ENCODE data around the gene THOP1. TPM values are rescaled to one million over a fixed set of nuclear protein-coding genes. Genes with fewer than 3 reads are reported as not detected.
A peak's percentile ranks its signal among the peaks of the same experiment; 100 is the strongest.

THOP1 gene
- total and polyA plus RNA-seq, 10 donors: 31.0 to 96.2 (median 42.8) TPM

DNA sequence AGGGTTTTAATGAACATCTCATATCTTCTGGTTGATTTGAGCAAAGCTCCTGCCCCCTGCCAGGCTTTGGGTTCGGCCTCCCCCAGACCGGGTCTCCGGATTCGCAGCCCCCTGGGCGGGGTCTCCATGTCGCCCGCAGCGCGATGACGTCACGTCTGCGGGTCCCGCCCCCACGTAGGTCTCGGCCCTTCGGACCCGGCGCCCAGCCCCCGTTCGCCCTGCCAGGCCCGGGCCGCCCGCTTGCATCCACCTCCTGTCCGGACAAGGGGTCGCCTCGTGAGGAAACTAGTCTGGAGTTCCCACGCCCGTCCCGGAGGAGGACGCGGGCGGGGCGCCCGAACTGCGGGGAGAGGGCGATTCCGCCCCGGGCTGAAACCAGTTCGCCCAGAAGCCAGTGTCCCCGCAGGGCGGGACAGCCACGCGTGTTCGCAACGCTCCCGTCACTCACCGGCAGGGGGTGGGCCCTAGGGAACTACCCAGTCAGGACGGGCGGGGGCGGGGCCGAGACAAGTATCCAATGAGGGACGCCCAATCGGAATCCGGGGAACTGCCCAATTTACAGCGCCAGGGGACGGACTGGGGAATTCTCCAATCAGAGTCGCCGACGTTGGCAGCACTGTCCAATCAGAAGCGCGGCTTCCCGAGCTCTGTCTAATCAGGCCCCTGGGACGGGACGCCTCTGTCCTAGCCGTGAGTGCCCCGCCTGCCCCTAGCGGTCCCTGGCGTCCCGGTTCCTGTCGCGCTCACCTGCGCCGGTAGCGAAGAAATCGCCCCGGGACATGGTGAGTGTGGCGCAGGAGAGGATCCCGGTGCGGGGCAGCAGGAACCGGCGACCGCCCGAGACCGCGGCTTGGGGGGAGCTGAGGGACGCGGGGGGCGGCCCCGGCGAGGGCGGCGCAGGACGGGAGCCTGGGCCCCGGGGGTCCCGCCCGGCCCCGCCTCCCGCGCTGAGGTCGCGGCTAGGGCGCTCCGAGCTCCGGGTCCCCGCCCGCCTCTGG, 55.8 kb downstream of the THOP1 start, which contains the start of gene ZNF555:
TSS of gene ZNF555 (plus strand) at position 682 of the 998 bp plus-strand sequence. CDS start at position 780, 98 bp downstream.
- Histone ChIP-seq H3K4me1 (peaks cover 10 to 32% (median 18%) of the 10 kb centered on the region in 6 donors), H3K4me3 (peak within 1 kb of the TSS; percentile 74 to 93 (median 86)), H3K27me3 (replicated peaks in 1 of 7) (no peaks in the 10 kb centered on the region), H3K9me3 (peaks cover 3 to 53% (median 42%) of the 10 kb centered on the region in 8 donors), H3K36me3 (peaks cover 0 to 19% (median 0%) of the 10 kb centered on the region in 6 donors), H3K27ac (peak within 1 kb of the TSS; percentile 72 to 95 (median 90))
- peak; percentile 98 for DNase-seq
- WGBS, 5 donors: 0 to 1% (median 1%) methylated on average over 44 to 106 of the region's 106 CpGs
- TF ChIP-seq POLR2A (IDR thresholded peaks at IDR 0.05) (no peak), CTCF (IDR thresholded peaks at IDR 0.05 in 8 of 11, conservative IDR thresholded peaks at IDR 0.05 in 3 of 11) (peak; percentile 52 to 85 (median 76)), POLR2AphosphoS5 (IDR thresholded peaks at IDR 0.05) (peak; percentile 80 to 88 (median 87))
- intact Hi-C loops (cut with DNase I; ENCODE audit: low total_unique reads): no loop called here

GRCh38 chr19:2841855-2842574, 56.7 kb downstream of the THOP1 start:
- peak overlapping the region in 7 of 8 donors; percentile 72 to 95 (median 91) for H3K27ac ChIP-seq
- H3K27me3 ChIP-seq (replicated peaks in 1 of 7): no peaks in the 10 kb centered on the region
- H3K4me1 ChIP-seq: peaks cover 10 to 32% (median 18%) of the 10 kb centered on the region in 6 donors
- 3 to 6% (median 4%) methylated on average over 36 to 62 of the region's 62 CpGs for WGBS, 5 donors
- intact Hi-C loops (cut with DNase I; ENCODE audit: low total_unique reads): no loop called here
- peaks cover 0 to 23% (median 0%) of the 10 kb centered on the region in 6 donors for H3K36me3 ChIP-seq
- TF ChIP-seq CTCF (IDR thresholded peaks at IDR 0.05 in 8 of 11, conservative IDR thresholded peaks at IDR 0.05 in 3 of 11): no peak
- no peak for TF ChIP-seq POLR2A (IDR thresholded peaks at IDR 0.05)
- no peak for TF ChIP-seq POLR2AphosphoS5 (IDR thresholded peaks at IDR 0.05)
- H3K9me3 ChIP-seq: peaks cover 0 to 53% (median 40%) of the 10 kb centered on the region in 8 donors
- H3K4me3 ChIP-seq: peak overlapping the region; percentile 74 to 93 (median 86)
- peak; percentile 82 for DNase-seq

- TF ChIP-seq POLR2A (IDR thresholded peaks at IDR 0.05): no peak
- TF ChIP-seq CTCF (IDR thresholded peaks at IDR 0.05 in 8 of 11, conservative IDR thresholded peaks at IDR 0.05 in 3 of 11): no peak
- no peak for TF ChIP-seq POLR2AphosphoS5 (IDR thresholded peaks at IDR 0.05)
- H3K36me3 ChIP-seq: peaks cover 0 to 43% (median 0%) of the 10 kb centered on the region in 6 donors
- 93 to 100% (median 95%) methylated on average over 2 of the region's 2 CpGs for WGBS, 5 donors
- peaks cover 2 to 55% (median 33%) of the 10 kb centered on the region in 8 donors for H3K9me3 ChIP-seq
- no peak for DNase-seq
- intact Hi-C loops (cut with DNase I; ENCODE audit: low total_unique reads): no loop called here
- no peak overlapping the region for H3K27ac ChIP-seq
- no peaks in the 10 kb centered on the region for H3K27me3 ChIP-seq (replicated peaks in 1 of 7)
- no peak overlapping the region for H3K4me3 ChIP-seq
- H3K4me1 ChIP-seq: peaks cover 10 to 32% (median 18%) of the 10 kb centered on the region in 6 donors
These were observed 59.8 kb downstream of the THOP1 start for GRCh38 chr19:2845107-2845506.
